Spleen (tissue), 11 donors: ENCODE measurements around the gene PRR33. TPM values are rescaled to one million over a fixed set of nuclear protein-coding genes. Genes with fewer than 3 reads are reported as not detected.

Source experiments
- DNase-seq: peaks from one replicate; pipeline ENCODE4 v3.0.0-alpha.2; 2020
- H3K27ac ChIP-seq, 8 donors: fragments of 200-600 bp; sonication (generic) in 7 of 8; 1 replicate in 4 of 8; 2 replicates in 4 of 8; pipeline versions ENCODE4 v1.5.0 to v1.8.0; 2016 to 2021; ENCODE audit warnings: inconsistent platforms in 4 of 8, mild to moderate bottlenecking in 4 of 8, moderate library complexity in 1 of 8
- H3K27me3 ChIP-seq, 7 donors: fragments of 200-600 bp; sonication (generic) in 6 of 7; replicated peaks in 1 of 7; 1 replicate in 4 of 7; 2 replicates in 3 of 7; pipeline versions ENCODE4 v1.5.0 to v1.8.0; 2016 to 2021; ENCODE audit warnings: inconsistent platforms in 3 of 7, mild to moderate bottlenecking in 1 of 7
- H3K36me3 ChIP-seq, 6 donors: fragments of 200-600 bp; sonication (generic) in 5 of 6; 1 replicate in 4 of 6; 2 replicates in 2 of 6; pipeline versions ENCODE4 v1.5.0 to v1.8.0; 2016 to 2021; ENCODE audit warnings: inconsistent platforms in 2 of 6
- H3K4me1 ChIP-seq, 6 donors: fragments of 200-600 bp; sonication (generic) in 5 of 6; 1 replicate in 3 of 6; 2 replicates in 3 of 6; pipeline versions ENCODE4 v1.5.0 to v1.8.0; 2016 to 2021; ENCODE audit warnings: inconsistent platforms in 3 of 6
- H3K4me3 ChIP-seq, 8 donors: fragments of 200-600 bp; sonication (generic) in 7 of 8; 1 replicate in 4 of 8; 2 replicates in 4 of 8; pipeline versions ENCODE4 v1.5.0 to v1.8.0; 2016 to 2021; ENCODE audit warnings: inconsistent platforms in 4 of 8, mild to moderate bottlenecking in 4 of 8, moderate library complexity in 2 of 8
- H3K9me3 ChIP-seq, 8 donors: fragments of 200-600 bp; sonication (generic) in 7 of 8; 1 replicate in 4 of 8; 2 replicates in 4 of 8; pipeline versions ENCODE4 v1.5.0 to v1.8.0; 2016 to 2021; ENCODE audit warnings: inconsistent platforms in 4 of 8
- POLR2A ChIP-seq, 3 donors: fragments of 450-650 bp; IDR thresholded peaks; one replicate each; pipeline ENCODE4 v1.5.1; 2017; ENCODE audit warnings: antibody characterized with exemption in 3 of 3, mild to moderate bottlenecking in 1 of 3
- POLR2AphosphoS5 ChIP-seq, 3 donors: sonication (generic); formaldehyde crosslinking; IDR thresholded peaks; one replicate each; pipeline ENCODE4 v1.5.1; 2017; ENCODE audit warnings: antibody characterized with exemption in 3 of 3
- WGBS, 5 donors: extraction: QIAGEN DNeasy Blood & Tissue Kit in 3 of 5; methylation state at CpG; one replicate each; pipeline versions ENCODE4 v1.1.5 to v1.1.7; 2013 to 2018; 5-methylcytosine and 5-hydroxymethylcytosine counted together
- intact Hi-C: fragments of 100-400 bp; cut with DNase I; formaldehyde crosslinking; loops from one replicate; pipeline ENCODE4 v1.15.0; 2023; ENCODE audit warnings: low total_unique reads
- polyA plus RNA-seq, 3 donors: library from polyadenylated mRNA; stranded (reverse); fragments of 200-250 nt; gene quantifications; one replicate each; pipeline ENCODE4 v1.2.1, GENCODE V29; 2013
- total RNA-seq, 7 donors: library from RNA; depleted of rRNA in 3 of 7; stranded (reverse); fragments of >200 nt in 3 of 7; fragmentation: NEBNext Ultra II Directional in 4 of 7; extraction: Animal tissue kit (Norgen Biotek cat#: 25700) in 4 of 7; gene quantifications; one replicate each; pipeline versions ENCODE4 v1.1.0 to v1.2.1, GENCODE V29; 2016 to 2021
- TF ChIP-seq, protein P1 (sequence below), 11 experiments: fragments of 200-600 bp in 7 of 11; fragments of 450-650 bp in 4 of 11; sonication (generic) in 4 of 11; IDR thresholded peaks in 8 of 11; conservative IDR thresholded peaks in 3 of 11; 1 replicate in 7 of 11; 2 replicates in 4 of 11; pipeline versions ENCODE4 v1.4.0 to v1.8.0; 2016 to 2021; ENCODE audit warnings: antibody characterized with exemption in 11 of 11, inconsistent platforms in 4 of 11, mild to moderate bottlenecking in 1 of 11
- donor health status: healthy with polysubstance abuse.
- donor health status: DM: no; HTN: no; CAD: no; lungs with moderate emphysema.
- donor health status: DM: no; HTN: no; CAD: no.
- donor health status: Bipolar disorder and iron deficiency.
- donor health status: healthy.
- donor health status: DM: no; HTN: no; CAD: no.
- donor health status: DM: yes; HTN: yes; CAD: no.

Gene PRR33
- total and polyA plus RNA-seq, 10 donors, result 0.03 to 0.64 (median 0.20) TPM; not detected in 7

DNA sequence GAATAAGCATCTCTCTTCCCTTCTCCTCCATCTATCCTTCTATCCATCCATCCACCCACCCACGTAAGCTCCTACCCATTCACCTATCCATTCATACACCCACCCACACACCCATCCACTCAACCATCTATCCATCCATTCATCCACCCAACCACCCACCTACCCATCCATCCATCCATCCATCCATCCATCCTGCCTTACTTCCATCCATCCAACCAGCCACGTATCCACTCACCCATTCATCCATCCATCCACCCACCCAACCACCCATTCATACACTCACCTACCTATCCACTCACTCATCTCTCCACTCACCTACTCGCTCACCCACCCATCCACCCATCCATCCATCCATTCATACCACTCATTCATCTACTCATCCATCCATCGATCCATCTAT is 41.0 kb upstream of the PRR33 start:
- 92 to 99% (median 97%) methylated on average over 4 of the region's 4 CpGs for WGBS, 5 donors
- Histone ChIP-seq H3K27ac (no peak overlapping the region), H3K9me3 (no peaks in the 10 kb centered on the region), H3K4me1 (peaks cover 0 to 3% (median 0%) of the 10 kb centered on the region in 6 donors), H3K4me3 (no peak overlapping the region), H3K36me3 (no peaks in the 10 kb centered on the region), H3K27me3 (peaks cover 0 to 20% (median 0%) of the 10 kb centered on the region in 7 donors)
- DNase-seq, result no peak
- intact Hi-C loops, result no loop called here
- no peak for TF ChIP-seq POLR2A (IDR thresholded peaks at IDR 0.05)

DNA sequence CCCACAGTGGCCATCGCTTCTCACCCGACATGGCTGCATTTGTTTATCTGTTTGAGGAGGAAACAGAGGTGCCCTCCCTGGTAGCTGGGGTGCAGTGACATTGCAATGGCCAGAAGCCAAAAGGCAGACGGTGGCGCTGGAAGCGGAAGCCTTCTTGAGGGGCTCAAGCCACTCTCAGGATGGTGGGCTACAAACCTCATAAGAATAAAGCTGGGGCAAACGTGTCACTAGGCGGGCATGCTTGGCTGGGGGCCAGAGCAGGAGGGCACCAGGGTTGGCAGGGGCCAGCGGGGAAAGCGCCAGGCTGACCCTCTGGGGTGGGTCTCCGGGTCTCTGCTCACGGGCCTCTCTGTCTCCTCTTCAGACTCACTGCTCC is 40.4 kb upstream of the PRR33 start:
- 51 to 76% (median 69%) methylated on average over 11 of the region's 11 CpGs for WGBS, 5 donors
- Histone ChIP-seq H3K36me3 (no peaks in the 10 kb centered on the region), H3K27ac (no peak overlapping the region), H3K4me3 (no peak overlapping the region), H3K4me1 (peaks cover 0 to 3% (median 0%) of the 10 kb centered on the region in 6 donors), H3K9me3 (no peaks in the 10 kb centered on the region), H3K27me3 (peaks cover 0 to 17% (median 0%) of the 10 kb centered on the region in 7 donors)
- intact Hi-C loops, result no loop called here
- TF ChIP-seq POLR2A (IDR thresholded peaks at IDR 0.05), result no peak
- TF ChIP-seq, protein P1, sequence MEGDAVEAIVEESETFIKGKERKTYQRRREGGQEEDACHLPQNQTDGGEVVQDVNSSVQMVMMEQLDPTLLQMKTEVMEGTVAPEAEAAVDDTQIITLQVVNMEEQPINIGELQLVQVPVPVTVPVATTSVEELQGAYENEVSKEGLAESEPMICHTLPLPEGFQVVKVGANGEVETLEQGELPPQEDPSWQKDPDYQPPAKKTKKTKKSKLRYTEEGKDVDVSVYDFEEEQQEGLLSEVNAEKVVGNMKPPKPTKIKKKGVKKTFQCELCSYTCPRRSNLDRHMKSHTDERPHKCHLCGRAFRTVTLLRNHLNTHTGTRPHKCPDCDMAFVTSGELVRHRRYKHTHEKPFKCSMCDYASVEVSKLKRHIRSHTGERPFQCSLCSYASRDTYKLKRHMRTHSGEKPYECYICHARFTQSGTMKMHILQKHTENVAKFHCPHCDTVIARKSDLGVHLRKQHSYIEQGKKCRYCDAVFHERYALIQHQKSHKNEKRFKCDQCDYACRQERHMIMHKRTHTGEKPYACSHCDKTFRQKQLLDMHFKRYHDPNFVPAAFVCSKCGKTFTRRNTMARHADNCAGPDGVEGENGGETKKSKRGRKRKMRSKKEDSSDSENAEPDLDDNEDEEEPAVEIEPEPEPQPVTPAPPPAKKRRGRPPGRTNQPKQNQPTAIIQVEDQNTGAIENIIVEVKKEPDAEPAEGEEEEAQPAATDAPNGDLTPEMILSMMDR (IDR thresholded peaks at IDR 0.05 in 8 of 11, conservative IDR thresholded peaks at IDR 0.05 in 3 of 11), result no peak
- no peak for TF ChIP-seq POLR2AphosphoS5 (IDR thresholded peaks at IDR 0.05)
- peak; percentile 53 for DNase-seq

DNA sequence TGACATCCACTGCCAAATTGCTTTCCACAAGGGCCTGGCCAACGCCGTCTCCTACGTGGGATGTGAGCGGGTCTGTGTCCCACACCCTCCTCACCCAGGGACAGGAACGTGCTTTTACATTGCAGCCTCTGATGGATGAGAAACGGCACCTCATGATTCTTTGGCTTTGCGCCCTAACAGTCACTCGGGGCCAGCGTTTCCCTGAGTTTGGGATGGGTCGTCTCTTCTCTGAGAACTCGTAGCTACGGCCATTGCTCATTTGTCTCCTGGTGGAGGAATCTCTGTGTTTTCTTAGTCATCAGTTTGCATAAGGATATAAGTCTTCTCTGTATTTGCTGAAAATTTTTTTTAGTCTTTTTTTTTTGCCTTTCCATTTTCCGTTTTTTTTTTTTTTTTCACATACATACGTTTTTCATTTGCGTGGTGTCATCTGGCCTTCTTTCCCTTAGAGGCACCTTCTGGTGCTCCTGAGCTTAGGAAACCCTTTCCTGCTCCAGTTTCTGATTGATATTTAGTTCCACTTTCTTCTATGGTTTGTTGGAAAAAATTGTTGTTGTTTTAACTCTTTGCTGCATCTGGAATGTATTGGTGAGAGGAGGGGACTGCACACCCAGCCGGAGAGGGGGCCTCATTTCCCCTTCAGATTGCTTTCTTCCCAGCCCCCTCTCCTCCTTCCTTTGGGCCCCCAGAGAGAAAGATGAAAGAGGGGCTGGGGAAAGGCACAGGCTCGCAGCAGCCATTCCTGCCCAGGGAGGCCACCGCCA is 39.8 kb upstream of the PRR33 start:
- TF ChIP-seq POLR2AphosphoS5 (IDR thresholded peaks at IDR 0.05), result no peak
- TF ChIP-seq, protein P1 (IDR thresholded peaks at IDR 0.05 in 8 of 11, conservative IDR thresholded peaks at IDR 0.05 in 3 of 11), result no peak
- TF ChIP-seq POLR2A (IDR thresholded peaks at IDR 0.05), result no peak
- WGBS, 5 donors, result 37 to 55% (median 43%) methylated on average over 18 of the region's 18 CpGs
- Histone ChIP-seq H3K36me3 (no peaks in the 10 kb centered on the region), H3K4me3 (no peak overlapping the region), H3K27me3 (peaks cover 0 to 19% (median 0%) of the 10 kb centered on the region in 7 donors), H3K27ac (no peak overlapping the region), H3K9me3 (no peaks in the 10 kb centered on the region), H3K4me1 (peaks cover 0 to 3% (median 0%) of the 10 kb centered on the region in 6 donors)
- DNase-seq, result peak; percentile 49
- intact Hi-C loops, result no loop called here

DNA sequence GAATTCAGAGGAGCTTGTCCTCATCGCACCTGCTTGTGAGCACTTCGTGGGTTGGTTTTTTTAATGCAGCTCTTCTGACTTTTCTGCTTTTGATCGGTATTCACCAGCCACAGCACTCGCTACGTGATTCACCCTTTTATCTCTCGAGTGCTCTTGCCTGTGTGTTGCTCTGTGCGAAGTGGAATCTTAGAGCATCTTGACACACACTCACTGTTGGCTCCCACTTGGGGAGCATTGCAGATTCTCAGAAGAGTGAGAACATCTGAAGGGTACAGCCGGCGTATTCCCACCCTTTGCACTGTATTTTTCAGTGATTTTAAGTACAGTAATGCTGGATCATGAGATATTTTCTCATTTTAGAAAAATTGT is 38.8 kb upstream of the PRR33 start:
- Histone ChIP-seq H3K4me1 (peaks cover 0 to 9% (median 0%) of the 10 kb centered on the region in 6 donors), H3K27ac (no peak overlapping the region), H3K36me3 (no peaks in the 10 kb centered on the region), H3K27me3 (peaks cover 0 to 29% (median 0%) of the 10 kb centered on the region in 7 donors), H3K4me3 (no peak overlapping the region), H3K9me3 (no peaks in the 10 kb centered on the region)
- DNase-seq, result peak; percentile 10
- intact Hi-C loops, result no loop called here
- WGBS, 5 donors, result 70 to 86% (median 76%) methylated on average over 9 of the region's 9 CpGs
- TF ChIP-seq POLR2AphosphoS5 (IDR thresholded peaks at IDR 0.05), result no peak
- TF ChIP-seq POLR2A (IDR thresholded peaks at IDR 0.05), result no peak
- TF ChIP-seq, protein P1 (IDR thresholded peaks at IDR 0.05 in 8 of 11, conservative IDR thresholded peaks at IDR 0.05 in 3 of 11), result no peak
